ENCODE results near the gene ACIN1.
A peak's percentile ranks its signal among the peaks of the same experiment; 100 is the strongest.

Gene ACIN1

DNA sequence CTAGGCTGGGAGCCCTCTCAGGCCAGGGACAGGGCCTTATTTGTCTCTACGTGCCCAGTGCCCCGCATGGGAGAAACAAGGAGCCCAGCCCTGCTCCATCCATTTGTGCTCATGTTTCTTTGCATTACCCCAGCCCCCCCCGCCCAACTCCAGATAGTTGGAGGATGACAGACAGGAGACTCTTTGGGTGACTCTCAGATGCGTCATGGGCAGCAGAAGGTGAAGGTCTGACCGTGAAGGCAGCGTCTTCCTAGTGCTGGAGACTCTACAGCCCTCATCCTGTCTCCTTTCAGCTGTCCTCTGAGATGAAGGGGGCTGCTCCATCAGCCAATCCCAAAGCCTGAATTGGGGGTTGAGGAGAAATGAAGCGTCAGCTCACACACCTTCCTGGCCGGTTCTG, 53.2 kb downstream of the ACIN1 start:
- no peak for DNase-seq (ENCODE audit: low read depth)

DNA sequence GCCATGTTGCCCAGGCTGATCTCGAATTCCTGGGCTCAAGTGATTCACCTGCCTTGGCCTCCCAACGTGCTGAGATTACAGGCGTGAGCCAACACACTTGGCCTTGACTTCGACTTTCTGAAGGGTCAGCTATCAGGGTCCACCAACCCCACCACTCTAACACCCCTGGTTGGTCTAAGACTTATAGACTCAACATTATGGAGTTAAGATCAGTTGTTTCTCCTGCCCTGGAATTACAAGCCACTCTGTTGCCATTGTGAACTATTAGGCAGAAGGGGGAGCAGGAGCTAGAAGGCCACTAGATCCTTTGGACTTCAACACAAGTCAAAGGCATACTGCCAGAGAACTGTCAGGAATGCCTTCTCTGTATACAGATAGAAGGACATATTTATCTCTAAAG, 54.8 kb downstream of the ACIN1 start:
- TF ChIP-seq, protein P1, sequence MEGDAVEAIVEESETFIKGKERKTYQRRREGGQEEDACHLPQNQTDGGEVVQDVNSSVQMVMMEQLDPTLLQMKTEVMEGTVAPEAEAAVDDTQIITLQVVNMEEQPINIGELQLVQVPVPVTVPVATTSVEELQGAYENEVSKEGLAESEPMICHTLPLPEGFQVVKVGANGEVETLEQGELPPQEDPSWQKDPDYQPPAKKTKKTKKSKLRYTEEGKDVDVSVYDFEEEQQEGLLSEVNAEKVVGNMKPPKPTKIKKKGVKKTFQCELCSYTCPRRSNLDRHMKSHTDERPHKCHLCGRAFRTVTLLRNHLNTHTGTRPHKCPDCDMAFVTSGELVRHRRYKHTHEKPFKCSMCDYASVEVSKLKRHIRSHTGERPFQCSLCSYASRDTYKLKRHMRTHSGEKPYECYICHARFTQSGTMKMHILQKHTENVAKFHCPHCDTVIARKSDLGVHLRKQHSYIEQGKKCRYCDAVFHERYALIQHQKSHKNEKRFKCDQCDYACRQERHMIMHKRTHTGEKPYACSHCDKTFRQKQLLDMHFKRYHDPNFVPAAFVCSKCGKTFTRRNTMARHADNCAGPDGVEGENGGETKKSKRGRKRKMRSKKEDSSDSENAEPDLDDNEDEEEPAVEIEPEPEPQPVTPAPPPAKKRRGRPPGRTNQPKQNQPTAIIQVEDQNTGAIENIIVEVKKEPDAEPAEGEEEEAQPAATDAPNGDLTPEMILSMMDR (conservative IDR thresholded peaks at IDR 0.05; ENCODE audit: low read length): no peak
- no peak for DNase-seq (ENCODE audit: low read depth)
- H3K4me3 ChIP-seq (ENCODE audit: low read length): no peak overlapping the region

More for the DNA sequence above, 53.2 kb downstream of the ACIN1 start:
- TF ChIP-seq, protein P1 (conservative IDR thresholded peaks at IDR 0.05; ENCODE audit: low read length): no peak
- no peak overlapping the region for H3K4me3 ChIP-seq (ENCODE audit: low read length)

DNA sequence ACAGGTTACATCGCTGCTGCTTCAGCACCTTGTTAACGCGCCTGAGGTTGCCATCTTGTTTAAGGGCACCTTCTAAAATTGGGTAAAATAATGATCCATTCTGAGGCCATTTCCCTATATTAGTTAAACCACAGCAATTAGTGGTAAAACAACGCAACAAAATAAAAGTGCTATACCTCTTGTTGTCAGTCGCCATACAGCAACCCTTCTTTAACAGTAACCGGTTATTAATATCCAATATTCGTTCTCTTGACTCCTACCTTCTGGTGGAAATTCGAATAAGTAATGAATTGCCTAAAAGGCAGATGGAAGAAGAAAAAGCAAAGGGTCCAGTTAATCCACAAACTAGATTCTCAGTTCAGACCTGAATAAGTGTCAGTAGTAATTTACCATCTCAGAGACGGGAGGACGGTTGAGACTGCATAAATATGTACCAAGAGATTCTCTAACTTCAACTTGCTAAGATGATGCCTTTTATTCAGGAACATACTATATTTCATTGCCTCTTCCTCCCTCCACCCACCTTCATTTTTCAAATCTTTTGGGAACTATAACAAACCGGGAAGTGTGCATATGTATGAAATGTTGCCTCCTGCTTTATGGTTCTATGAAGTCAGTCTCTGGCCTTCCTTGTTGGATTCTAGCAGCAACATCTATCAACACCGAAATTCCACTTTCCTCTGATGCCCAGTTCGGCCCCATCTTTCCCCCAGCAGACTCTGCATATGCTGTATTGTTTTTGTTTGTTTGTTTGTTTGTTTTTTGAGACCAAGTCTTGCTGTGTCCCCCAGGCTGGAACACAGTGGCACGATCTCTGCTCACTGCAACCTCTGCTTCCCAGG, 59.4 kb downstream of the ACIN1 start:
- TF ChIP-seq, protein P1 (conservative IDR thresholded peaks at IDR 0.05; ENCODE audit: low read length): no peak
- H3K4me3 ChIP-seq (ENCODE audit: low read length): peak overlapping the region; percentile 91
- DNase-seq (ENCODE audit: low read depth): no peak

DNA sequence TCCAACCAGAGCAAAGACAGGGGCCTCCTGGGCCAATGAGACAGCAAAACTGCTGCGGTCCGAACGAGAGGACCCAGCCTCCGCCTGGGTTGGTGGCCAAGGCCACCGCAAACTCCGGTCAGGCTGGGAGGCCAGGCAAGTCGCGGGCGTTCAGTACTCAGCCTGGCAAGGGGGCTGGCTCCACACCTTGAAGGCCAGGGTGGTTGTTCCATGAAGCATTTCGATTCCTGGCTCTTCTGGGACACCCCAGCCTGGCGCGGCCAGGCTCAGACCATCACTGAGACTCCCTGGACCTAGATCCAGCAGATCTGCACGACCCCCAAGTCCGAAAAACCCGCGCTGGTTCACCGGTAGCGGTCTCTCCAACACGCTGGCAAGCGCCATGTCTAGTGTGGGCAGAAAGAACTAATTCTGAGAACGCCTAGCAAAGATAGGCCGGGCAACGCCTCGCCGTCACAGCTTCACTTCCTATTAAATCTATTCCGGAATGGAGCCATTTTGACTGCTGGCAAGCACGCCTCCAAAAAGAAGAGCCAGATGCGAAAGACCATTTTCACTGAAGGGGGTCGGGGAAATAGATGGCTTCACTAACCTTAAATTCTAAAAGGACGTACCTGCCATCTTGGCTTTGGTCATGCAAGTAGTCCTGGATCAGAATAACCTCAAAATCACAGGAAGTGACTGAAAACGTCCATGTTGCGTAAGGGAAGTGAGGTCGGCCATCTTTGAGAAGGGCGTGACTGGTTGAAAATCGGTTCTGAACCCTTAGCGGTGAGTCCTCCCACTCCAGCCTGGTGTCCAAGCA, 60.2 kb downstream of the ACIN1 start, which contains the start of gene PSMB5:
PSMB5 (minus strand) TSS at position 403 of the 805 bp plus-strand sequence; CDS start at position 384, 19 bp downstream.
- DNase-seq (ENCODE audit: low read depth): peak; percentile 93

DNA sequence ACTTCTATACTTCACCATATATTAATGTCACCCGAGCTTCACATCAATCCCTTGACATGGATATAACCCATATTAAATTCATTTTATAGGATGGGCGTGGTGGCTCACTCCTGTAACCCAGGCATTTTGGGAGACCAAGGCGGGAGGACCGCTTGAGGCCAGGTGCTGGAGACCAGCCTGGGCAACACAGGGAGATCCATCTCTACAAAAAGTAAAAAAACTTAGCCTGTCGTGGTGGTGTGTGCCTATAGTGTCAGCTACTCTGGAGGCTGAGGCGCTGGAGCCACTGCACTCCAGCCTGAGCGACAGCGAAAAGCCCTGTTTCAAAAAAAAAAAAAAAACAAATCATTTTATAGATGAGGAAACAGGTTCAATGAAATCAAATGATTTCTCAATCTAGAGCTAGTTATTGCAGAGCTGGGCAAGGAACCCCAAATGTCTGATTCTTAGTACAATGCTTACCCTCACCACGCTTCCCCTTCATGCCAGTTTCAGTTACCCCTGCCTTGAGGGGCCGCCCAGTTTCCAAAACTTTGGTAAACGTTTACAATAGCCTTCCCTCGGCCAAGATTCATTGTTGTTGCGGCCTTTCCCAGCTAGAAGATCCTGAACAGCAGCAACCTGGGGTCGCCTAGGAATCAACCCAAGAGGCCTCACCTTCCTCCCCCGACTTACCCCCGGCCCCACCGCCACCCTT, 61.0 kb downstream of the ACIN1 start:
- TF ChIP-seq, protein P1 (conservative IDR thresholded peaks at IDR 0.05; ENCODE audit: low read length): no peak
- DNase-seq (ENCODE audit: low read depth): no peak
- peak overlapping the region; percentile 91 for H3K4me3 ChIP-seq (ENCODE audit: low read length)

More for the DNA sequence above, 60.2 kb downstream of the ACIN1 start, which contains the start of gene PSMB5:
- TF ChIP-seq, protein P1 (conservative IDR thresholded peaks at IDR 0.05; ENCODE audit: low read length): 0 out of 2 replicates have a peak, but pooled peaks have one; percentile 21
- H3K4me3 ChIP-seq (ENCODE audit: low read length): peak within 1 kb of the TSS; percentile 91

DNA sequence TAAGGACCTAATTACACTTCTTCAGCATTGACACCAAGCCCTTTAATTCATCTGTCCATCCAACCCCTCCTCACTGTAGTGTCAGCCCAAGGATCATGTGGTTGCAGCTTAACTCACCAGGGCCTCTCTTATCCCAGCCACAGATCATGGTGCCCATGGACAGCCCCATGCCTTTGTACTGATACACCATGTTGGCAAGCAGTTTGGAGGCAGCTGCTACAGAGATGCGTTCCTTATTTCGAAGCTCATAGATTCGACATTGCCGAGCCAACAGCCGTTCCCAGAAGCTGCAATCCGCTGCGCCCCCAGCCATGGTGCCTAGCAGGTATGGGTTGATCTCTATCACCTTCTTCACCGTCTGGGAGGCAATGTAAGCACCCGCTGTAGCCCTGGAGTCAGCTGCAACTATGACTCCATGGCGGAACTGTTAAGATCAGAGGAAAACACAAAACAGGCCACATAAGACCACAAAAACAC, 61.6 kb downstream of the ACIN1 start:
- TF ChIP-seq, protein P1 (conservative IDR thresholded peaks at IDR 0.05; ENCODE audit: low read length): no peak
- no peak for DNase-seq (ENCODE audit: low read depth)
- H3K4me3 ChIP-seq (ENCODE audit: low read length): peak overlapping the region; percentile 91

All from AG10803 (cell line).